K562 (cell line): Measurements from ENCODE around the gene MRPL40. TPM values are rescaled to one million over a fixed set of nuclear protein-coding genes. Genes with fewer than 3 reads are reported as not detected.

Experiments
- BDP1 ChIP-seq: IDR thresholded peaks from 3 replicates; pipeline ENCODE4 v1.6.1; 2011; ENCODE audit not compliant: insufficient read length, insufficient read depth
- CHAMP1 ChIP-seq: fragments of 450-650 bp; IDR thresholded peaks from 2 replicates; pipeline ENCODE4 v1.6.1; 2016; ENCODE audit warnings: mild to moderate bottlenecking
- COPS2 ChIP-seq: fragments of 450-650 bp; conservative IDR thresholded peaks from 2 replicates; pipeline ENCODE4 v1.6.1; 2016; ENCODE audit warnings: mild to moderate bottlenecking, moderate library complexity
- HDAC1 ChIP-seq, 2 experiments: fragments of 450-650 bp; IDR thresholded peaks; 2 replicates each; pipeline ENCODE4 v1.6.1; 2016 to 2017; ENCODE audit warnings: inconsistent platforms in 1 of 2, mild to moderate bottlenecking in 1 of 2, moderate library complexity in 1 of 2
- HLTF ChIP-seq: fragments of 450-650 bp; IDR thresholded peaks from 2 replicates; pipeline ENCODE4 v1.6.1; 2016
- KDM5B ChIP-seq: fragments of 200-600 bp; sonication (generic); IDR thresholded peaks from 2 replicates; pipeline ENCODE4 v1.6.1; 2012; ENCODE audit warnings: low read depth, mild to moderate bottlenecking, moderate library complexity, low read length, control low read depth, inconsistent platforms; ENCODE audit not compliant: insufficient replicate concordance
- MITF ChIP-seq: IDR thresholded peaks from 2 replicates; pipeline ENCODE4 v1.6.1; 2014; ENCODE audit warnings: antibody characterized with exemption
- NCOA6 ChIP-seq: fragments of 450-650 bp; IDR thresholded peaks from 2 replicates; pipeline ENCODE4 v1.6.1; 2017; ENCODE audit warnings: mild to moderate bottlenecking
- RFX7 ChIP-seq: fragments of 250-450 bp; sonication (Bioruptor Pico); IDR thresholded peaks from 2 replicates; pipeline ENCODE4 v1.5.1; 2021; ENCODE audit warnings: mild to moderate bottlenecking
- TAF9B ChIP-seq: fragments of 450-650 bp; IDR thresholded peaks from 2 replicates; pipeline ENCODE4 v1.6.1; 2018; ENCODE audit warnings: mild to moderate bottlenecking; ENCODE audit not compliant: partially characterized antibody
- XRCC4 ChIP-seq: IDR thresholded peaks from one replicate; pipeline ENCODE4 v1.6.1; 2011; ENCODE audit not compliant: insufficient read depth, insufficient read length; ENCODE audit errors: extremely low read depth
- ZBTB9 ChIP-seq: fragments of 450-650 bp; formaldehyde crosslinking; IDR thresholded peaks from 2 replicates; pipeline ENCODE4 v1.4.0; 2020; ENCODE audit warnings: mild to moderate bottlenecking, moderate library complexity
- ZC3H11A ChIP-seq: IDR thresholded peaks from 2 replicates; pipeline ENCODE4 v1.6.1; 2012; ENCODE audit warnings: low read depth, low read length, improper control_type of control experiment
- ZNF197 ChIP-seq: fragments of 200-800 bp; sonication (Bioruptor generic); IDR thresholded peaks from 2 replicates; pipeline ENCODE4 v1.6.1; 2016; ENCODE audit warnings: low read depth, missing genetic modification characterization, missing compliant biosample characterization
- ZNF282 ChIP-seq: sonication (generic); formaldehyde crosslinking; IDR thresholded peaks from 2 replicates; pipeline ENCODE4 v1.8.1; 2023; ENCODE audit warnings: missing genetic modification reagents
- ZNF655 ChIP-seq: fragments of 250-450 bp; sonication (Bioruptor Pico); IDR thresholded peaks from 2 replicates; pipeline ENCODE4 v1.5.0; 2021
- polyA plus RNA-seq, 8 experiments: library from polyadenylated mRNA; depleted of rRNA in 4 of 8; stranded (reverse) in 5 of 8; unstranded in 3 of 8; fragments of >200 nt; fragmentation: Nextera tagmentation in 2 of 8; fragmentation: Illumina TruSeq in 1 of 8; extraction: Ambion mirVana in 2 of 8; extraction: Trizol in 1 of 8; gene quantifications; 2 replicates each; pipeline versions ENCODE4 v1.2.1 to v1.2.3, GENCODE V29; 2011 to 2014; ENCODE audit warnings: inconsistent platforms in 1 of 8, missing spikeins in 1 of 8
- total RNA-seq, 7 experiments: library from RNA; depleted of rRNA in 6 of 7; stranded (reverse); fragments of >200 nt in 6 of 7; fragmentation: Illumina TruSeq in 2 of 7; extraction: Trizol in 2 of 7; gene quantifications; 2 replicates each; pipeline versions ENCODE4 v1.2.1 to v1.2.3, GENCODE V29; 2011 to 2021; ENCODE audit warnings: low replicate concordance in 1 of 7
- TF ChIP-seq, protein P1 (sequence below): sonication (generic); formaldehyde crosslinking; IDR thresholded peaks from 2 replicates; pipeline ENCODE4 v1.8.1; 2023; ENCODE audit warnings: mild to moderate bottlenecking, missing genetic modification reagents

MRPL40 gene
- total and polyA plus RNA-seq, 9 of the 15 experiments (the other 6 are each of a cell fraction or from before 2014, with no cell fraction given): 132 to 652 (median 208) TPM

- no peak for TF ChIP-seq ZNF655
- no peak for TF ChIP-seq CHAMP1
- peak; percentile 85 for TF ChIP-seq MITF
- peak in 1 of 2 experiments; percentile 87; a peak in 2 of 4 replicates for TF ChIP-seq HDAC1 (IDR thresholded peaks at IDR 0.05)
- TF ChIP-seq, protein P1, sequence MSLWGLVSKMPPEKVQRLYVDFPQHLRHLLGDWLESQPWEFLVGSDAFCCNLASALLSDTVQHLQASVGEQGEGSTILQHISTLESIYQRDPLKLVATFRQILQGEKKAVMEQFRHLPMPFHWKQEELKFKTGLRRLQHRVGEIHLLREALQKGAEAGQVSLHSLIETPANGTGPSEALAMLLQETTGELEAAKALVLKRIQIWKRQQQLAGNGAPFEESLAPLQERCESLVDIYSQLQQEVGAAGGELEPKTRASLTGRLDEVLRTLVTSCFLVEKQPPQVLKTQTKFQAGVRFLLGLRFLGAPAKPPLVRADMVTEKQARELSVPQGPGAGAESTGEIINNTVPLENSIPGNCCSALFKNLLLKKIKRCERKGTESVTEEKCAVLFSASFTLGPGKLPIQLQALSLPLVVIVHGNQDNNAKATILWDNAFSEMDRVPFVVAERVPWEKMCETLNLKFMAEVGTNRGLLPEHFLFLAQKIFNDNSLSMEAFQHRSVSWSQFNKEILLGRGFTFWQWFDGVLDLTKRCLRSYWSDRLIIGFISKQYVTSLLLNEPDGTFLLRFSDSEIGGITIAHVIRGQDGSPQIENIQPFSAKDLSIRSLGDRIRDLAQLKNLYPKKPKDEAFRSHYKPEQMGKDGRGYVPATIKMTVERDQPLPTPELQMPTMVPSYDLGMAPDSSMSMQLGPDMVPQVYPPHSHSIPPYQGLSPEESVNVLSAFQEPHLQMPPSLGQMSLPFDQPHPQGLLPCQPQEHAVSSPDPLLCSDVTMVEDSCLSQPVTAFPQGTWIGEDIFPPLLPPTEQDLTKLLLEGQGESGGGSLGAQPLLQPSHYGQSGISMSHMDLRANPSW (CRISPR knock-in tag): peak; percentile 99
- TF ChIP-seq TAF9B: no peak
- TF ChIP-seq ZNF197 (CRISPR knock-in tag): no peak; the same call in 1 of the 2 replicates
- no peak for TF ChIP-seq XRCC4
- TF ChIP-seq KDM5B: peak; percentile 99
- no peak for TF ChIP-seq COPS2
- no peak for TF ChIP-seq BDP1
- TF ChIP-seq ZC3H11A: no peak
- TF ChIP-seq RFX7 (CRISPR knock-in tag): peak; percentile 38; the same call in 1 of the 2 replicates
- TF ChIP-seq NCOA6: no peak
- TF ChIP-seq ZBTB9 (CRISPR knock-in tag): peak; percentile 94
- TF ChIP-seq HLTF: no peak
- TF ChIP-seq ZNF282: no peak
Observed at GRCh38 chr22:19447330-19448075, 15.2 kb downstream of the MRPL40 start, which contains the start of gene C22orf39 (continued).
